GM21360 (cell line): ENCODE data around the gene CEP162.
A peak's percentile ranks its signal among the peaks of the same experiment; 100 is the strongest.
"Not testable (repeated sequence)": the region's sequence is repeated elsewhere in the genome, so short reads cannot be mapped to it uniquely, and the experiment has no call there.

Source experiments
- ATAC-seq: cut with Tn5 transposase; IDR thresholded peaks from one replicate; pipeline ENCODE4 v1.9.1; 2021; ENCODE audit warnings: mild to moderate bottlenecking, moderate library complexity; ENCODE audit not compliant: unreplicated experiment

The CEP162 gene

GRCh38 chr6:84227434-84228197 lies at the start of gene CEP162:
CEP162 (minus strand) TSS chr6:84227643; CDS start chr6:84226393, 1,250 bp downstream.
- peak; percentile 98 for ATAC-seq

- no peak for ATAC-seq
Observed at GRCh38 chr6:84274856-84275255, 47.4 kb upstream of the CEP162 start.

- ATAC-seq = no peak
Observed at GRCh38 chr6:84273048-84273809, 45.8 kb upstream of the CEP162 start.

GRCh38 chr6:84272298-84272697 lies 44.9 kb upstream of the CEP162 start:
- no peak for ATAC-seq

- ATAC-seq = no peak
Observed at GRCh38 chr6:84271061-84271716, 43.7 kb upstream of the CEP162 start.

- ATAC-seq = no peak
Observed at GRCh38 chr6:84269947-84270733, 42.7 kb upstream of the CEP162 start.

GRCh38 chr6:84268781-84269180 lies 41.3 kb upstream of the CEP162 start:
- no peak for ATAC-seq

GRCh38 chr6:84263557-84263956 lies 36.1 kb upstream of the CEP162 start:
- ATAC-seq = no peak

GRCh38 chr6:84260926-84261325 lies 33.5 kb upstream of the CEP162 start:
- no peak for ATAC-seq

GRCh38 chr6:84260196-84260595 lies 32.8 kb upstream of the CEP162 start:
- ATAC-seq = no peak

- no peak for ATAC-seq
Observed at GRCh38 chr6:84258866-84259265, 31.4 kb upstream of the CEP162 start.

GRCh38 chr6:84258268-84258667 lies 30.8 kb upstream of the CEP162 start:
- ATAC-seq = no peak

- ATAC-seq = no peak
Observed at GRCh38 chr6:84255641-84256040, 28.2 kb upstream of the CEP162 start.

- ATAC-seq = no peak
Observed at GRCh38 chr6:84253380-84253779, 25.9 kb upstream of the CEP162 start.

- ATAC-seq = no peak
Observed at GRCh38 chr6:84251891-84252539, 24.6 kb upstream of the CEP162 start.

GRCh38 chr6:84249724-84250123 lies 22.3 kb upstream of the CEP162 start:
- no peak for ATAC-seq

GRCh38 chr6:84244416-84245081 lies 17.1 kb upstream of the CEP162 start:
- not testable (repeated sequence) for ATAC-seq

- ATAC-seq = no peak
Observed at GRCh38 chr6:84243240-84243639, 15.8 kb upstream of the CEP162 start.

GRCh38 chr6:84242265-84242664 lies 14.8 kb upstream of the CEP162 start:
- ATAC-seq = peak; percentile 51

- peak; percentile 4 for ATAC-seq
Observed at GRCh38 chr6:84228198-84228543, 728 bp upstream of the CEP162 start.
